Panc1 (cell line): ENCODE data around the gene AMT.

Source experiments
- POLR2AphosphoS5 ChIP-seq: IDR thresholded peaks from 2 replicates; pipeline ENCODE4 v1.6.1; 2012; ENCODE audit warnings: mild to moderate bottlenecking, low read depth, low read length, moderate library complexity
- REST ChIP-seq, 2 experiments: IDR thresholded peaks; 2 replicates each; pipeline ENCODE4 v1.6.1; 2011 to 2012; ENCODE audit warnings: low read depth in 2 of 2, control low read depth in 1 of 2, low read length in 1 of 2, mild to moderate bottlenecking in 1 of 2, moderate library complexity in 1 of 2; ENCODE audit not compliant: insufficient read depth in 1 of 2
- SIN3A ChIP-seq: IDR thresholded peaks from 2 replicates; pipeline ENCODE4 v1.6.1; 2012; ENCODE audit warnings: low read depth, mild to moderate bottlenecking, low read length, moderate library complexity, borderline replicate concordance; ENCODE audit not compliant: insufficient read depth
- TCF7L2 ChIP-seq: IDR thresholded peaks from 2 replicates; pipeline ENCODE4 v1.6.1; 2011; ENCODE audit warnings: mild to moderate bottlenecking, low read depth, low read length, inconsistent platforms
- TF ChIP-seq, protein P1 (sequence below): fragments of 450-650 bp; IDR thresholded peaks from 2 replicates; pipeline ENCODE4 v1.5.1; 2017; ENCODE audit warnings: mild to moderate bottlenecking

DNA sequence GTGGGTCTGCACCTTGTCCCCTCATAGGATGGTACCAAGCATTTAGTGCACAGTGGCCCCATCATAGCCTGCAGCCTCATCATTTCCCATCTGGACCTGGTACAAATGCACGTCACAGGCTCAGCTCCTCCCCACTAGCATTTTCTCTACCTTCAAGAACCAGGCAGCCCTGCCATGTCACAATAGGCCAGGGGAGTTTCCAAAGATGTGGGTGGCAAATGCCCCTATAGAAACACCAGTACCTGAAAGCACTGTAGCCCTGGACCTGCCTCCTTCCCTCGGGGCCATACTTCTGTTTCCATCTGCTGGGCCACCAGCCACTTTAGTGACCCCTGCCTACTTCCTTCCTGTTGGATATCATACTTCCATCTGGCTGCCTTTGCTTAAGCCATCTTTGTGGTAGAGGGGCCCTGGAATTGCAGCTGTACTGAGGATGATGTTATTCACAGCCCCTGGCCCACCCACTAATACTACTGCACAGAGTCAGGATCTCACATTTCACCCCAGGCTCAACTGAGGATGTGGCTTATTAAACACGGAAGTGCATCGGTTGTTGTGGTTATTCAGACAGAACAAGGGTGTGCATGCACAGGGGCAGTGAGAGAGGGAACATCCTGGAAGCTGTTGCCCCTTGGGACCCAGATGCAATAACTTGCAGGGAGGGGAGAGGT, 6.2 kb downstream of the AMT start:
- TF ChIP-seq, protein P1, sequence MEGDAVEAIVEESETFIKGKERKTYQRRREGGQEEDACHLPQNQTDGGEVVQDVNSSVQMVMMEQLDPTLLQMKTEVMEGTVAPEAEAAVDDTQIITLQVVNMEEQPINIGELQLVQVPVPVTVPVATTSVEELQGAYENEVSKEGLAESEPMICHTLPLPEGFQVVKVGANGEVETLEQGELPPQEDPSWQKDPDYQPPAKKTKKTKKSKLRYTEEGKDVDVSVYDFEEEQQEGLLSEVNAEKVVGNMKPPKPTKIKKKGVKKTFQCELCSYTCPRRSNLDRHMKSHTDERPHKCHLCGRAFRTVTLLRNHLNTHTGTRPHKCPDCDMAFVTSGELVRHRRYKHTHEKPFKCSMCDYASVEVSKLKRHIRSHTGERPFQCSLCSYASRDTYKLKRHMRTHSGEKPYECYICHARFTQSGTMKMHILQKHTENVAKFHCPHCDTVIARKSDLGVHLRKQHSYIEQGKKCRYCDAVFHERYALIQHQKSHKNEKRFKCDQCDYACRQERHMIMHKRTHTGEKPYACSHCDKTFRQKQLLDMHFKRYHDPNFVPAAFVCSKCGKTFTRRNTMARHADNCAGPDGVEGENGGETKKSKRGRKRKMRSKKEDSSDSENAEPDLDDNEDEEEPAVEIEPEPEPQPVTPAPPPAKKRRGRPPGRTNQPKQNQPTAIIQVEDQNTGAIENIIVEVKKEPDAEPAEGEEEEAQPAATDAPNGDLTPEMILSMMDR: no peak
- TF ChIP-seq REST (IDR thresholded peaks at IDR 0.05; ENCODE audit: insufficient read depth in 1 of 2, low read depth in 2 of 2, low read length in 1 of 2) (no peak), POLR2AphosphoS5 (no peak), SIN3A (no peak), TCF7L2 (no peak)
